ENCODE data around the gene SCEL. TPM values are rescaled to one million over a fixed set of nuclear protein-coding genes. Genes with fewer than 3 reads are reported as not detected.
"Not testable (repeated sequence)": the region's sequence is repeated elsewhere in the genome, so short reads cannot be mapped to it uniquely, and the experiment has no call there.

Gene SCEL
- total RNA-seq, 2 donors from 2014 or later: not detected

DNA sequence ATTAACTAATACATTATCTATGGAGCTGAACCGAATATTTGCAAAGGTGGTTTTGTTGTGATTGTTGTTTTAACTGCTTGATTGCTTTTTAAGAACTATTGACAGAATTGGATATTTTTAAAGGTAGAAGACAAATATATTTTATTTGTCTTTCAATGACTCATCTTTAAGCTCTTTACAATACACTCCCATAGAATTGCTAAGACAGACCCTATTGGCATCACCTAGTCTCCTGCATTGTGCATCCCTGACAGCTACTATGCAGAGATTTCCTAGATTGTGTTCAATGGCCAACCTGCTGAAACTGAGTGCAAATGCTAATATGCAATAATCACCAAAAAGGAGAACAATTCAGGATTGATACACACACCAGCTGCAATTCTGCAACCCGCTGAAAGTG lies 19.7 kb upstream of the SCEL start:
- DNase-seq (ENCODE audit: low spot score in 2 of 2) (no peak), ATAC-seq (peak in 1 of 2 donors; percentile 18)
- H3K27ac Mint-ChIP-seq: no peak overlapping the region

GRCh38 chr13:77516342-77516789 lies 19.1 kb upstream of the SCEL start:
- no peak for DNase-seq (ENCODE audit: low spot score in 2 of 2)
- no peaks in the 10 kb centered on the region for H3K9me3 Mint-ChIP-seq
- H3K27ac Mint-ChIP-seq: no peak overlapping the region
- peak; percentile 85 to 95 for ATAC-seq
- H3K36me3 Mint-ChIP-seq: peaks cover 0 to under 1% of the 10 kb centered on the region in 2 donors

More for the DNA sequence above, 19.7 kb upstream of the SCEL start:
- no peaks in the 10 kb centered on the region for H3K36me3 Mint-ChIP-seq
- no peaks in the 10 kb centered on the region for H3K9me3 Mint-ChIP-seq

- peaks cover 0 to 4% of the 10 kb centered on the region in 2 donors for H3K36me3 Mint-ChIP-seq
- DNase-seq (ENCODE audit: low spot score in 2 of 2) (no peak), ATAC-seq (no peak)
- peaks cover 0 to under 1% of the 10 kb centered on the region in 2 donors for H3K9me3 Mint-ChIP-seq
- H3K27ac Mint-ChIP-seq: no peak overlapping the region
Observed at GRCh38 chr13:77518266-77518665, 17.2 kb upstream of the SCEL start.

DNA sequence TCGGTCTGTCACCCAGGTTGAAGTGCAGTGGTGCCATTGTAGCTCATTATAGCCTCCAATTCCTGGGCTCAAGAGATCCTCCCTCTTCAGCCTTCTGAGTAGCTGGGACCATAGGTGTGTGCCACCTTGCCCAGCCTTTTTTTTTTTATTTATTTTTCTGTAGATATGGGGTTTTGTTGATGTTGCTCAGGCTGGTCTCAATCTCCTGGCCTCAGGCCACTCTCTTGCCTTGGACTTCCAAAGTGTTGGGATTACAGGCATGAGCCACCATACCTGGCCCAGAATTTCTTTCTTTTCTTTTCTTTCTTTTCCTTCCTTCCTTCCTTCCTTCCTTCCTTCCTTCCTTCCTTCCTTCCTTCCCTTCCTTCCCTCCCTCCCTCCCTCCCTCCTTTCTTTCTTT lies 16.1 kb upstream of the SCEL start:
- not testable (repeated sequence) for H3K36me3 Mint-ChIP-seq

GRCh38 chr13:77519808-77520207 lies 15.7 kb upstream of the SCEL start:
- no peak for ATAC-seq
- Mint-ChIP-seq H3K36me3 (peaks cover 0 to 4% of the 10 kb centered on the region in 2 donors), H3K9me3 (peaks cover 0 to 3% of the 10 kb centered on the region in 2 donors), H3K27ac (no peak overlapping the region)
- DNase-seq (ENCODE audit: low spot score in 2 of 2): no peak

More for the DNA sequence above, 16.1 kb upstream of the SCEL start:
- H3K9me3 Mint-ChIP-seq; H3K27ac Mint-ChIP-seq; ATAC-seq; DNase-seq (ENCODE audit: low spot score in 2 of 2): not testable (repeated sequence)

DNA sequence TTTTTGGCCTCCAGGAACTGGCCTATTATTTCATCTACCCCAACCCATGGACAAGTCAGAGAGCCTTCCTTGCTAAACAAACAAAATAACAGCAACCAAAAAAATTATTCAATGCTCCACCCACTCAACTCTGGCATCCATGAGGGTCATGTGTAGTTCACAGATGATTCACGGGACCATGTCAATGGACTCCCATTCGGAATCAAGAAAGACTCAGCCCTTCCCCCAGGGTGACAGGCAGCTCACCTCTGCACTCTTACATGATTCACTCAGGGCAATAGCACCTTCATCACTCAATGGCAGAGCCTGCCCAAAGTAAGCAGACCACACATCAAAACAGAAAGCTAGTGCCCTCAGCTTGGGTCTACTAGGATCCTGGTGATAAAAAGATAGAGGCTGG lies 14.3 kb upstream of the SCEL start:
- no peak for ATAC-seq
- DNase-seq (ENCODE audit: low spot score in 2 of 2): no peak
- Mint-ChIP-seq H3K36me3 (peaks cover 0 to 4% of the 10 kb centered on the region in 2 donors), H3K9me3 (peaks cover 0 to 3% of the 10 kb centered on the region in 2 donors), H3K27ac (no peak overlapping the region)

DNA sequence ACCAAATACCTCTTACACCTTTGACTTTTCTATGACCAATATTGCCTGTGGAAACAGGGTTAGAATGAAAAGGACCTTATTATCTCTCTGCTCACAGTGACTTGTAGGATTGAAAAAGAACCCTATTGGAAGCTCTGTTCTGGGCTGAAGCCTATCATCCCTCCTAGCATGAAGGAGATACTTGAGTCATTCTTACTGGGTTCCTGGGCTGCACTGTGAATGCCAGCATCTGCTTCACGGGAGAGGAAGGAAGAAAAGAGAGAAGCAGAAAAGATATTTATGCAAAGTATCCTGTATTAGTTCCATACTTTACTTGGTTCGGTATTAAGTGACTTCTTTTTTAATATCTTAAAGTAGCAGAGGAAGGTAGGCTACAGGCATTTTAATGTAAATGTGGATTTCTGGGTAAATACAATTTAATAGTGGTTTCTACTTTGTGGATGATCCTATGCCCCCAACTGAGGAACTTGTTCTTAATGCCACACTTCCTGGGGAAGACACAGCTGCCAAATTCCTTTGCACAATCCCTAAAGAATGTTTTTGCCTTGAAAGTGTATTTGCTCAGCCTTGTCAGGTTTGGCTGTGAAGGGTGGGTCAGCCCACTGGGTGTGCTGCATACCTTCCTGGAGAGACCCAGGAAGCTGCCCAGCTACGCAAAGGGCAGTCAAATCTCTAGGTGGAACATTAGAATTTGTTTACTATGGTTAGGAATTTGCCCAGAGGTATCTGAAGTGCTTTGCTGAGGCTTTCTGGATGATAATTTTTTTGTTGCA lies 13.7 kb upstream of the SCEL start:
- Mint-ChIP-seq H3K36me3 (peaks cover 0 to 4% of the 10 kb centered on the region in 2 donors), H3K9me3 (peaks cover 0 to 3% of the 10 kb centered on the region in 2 donors), H3K27ac (no peak overlapping the region)
- no peak for ATAC-seq
- DNase-seq (ENCODE audit: low spot score in 2 of 2): no peak

DNA sequence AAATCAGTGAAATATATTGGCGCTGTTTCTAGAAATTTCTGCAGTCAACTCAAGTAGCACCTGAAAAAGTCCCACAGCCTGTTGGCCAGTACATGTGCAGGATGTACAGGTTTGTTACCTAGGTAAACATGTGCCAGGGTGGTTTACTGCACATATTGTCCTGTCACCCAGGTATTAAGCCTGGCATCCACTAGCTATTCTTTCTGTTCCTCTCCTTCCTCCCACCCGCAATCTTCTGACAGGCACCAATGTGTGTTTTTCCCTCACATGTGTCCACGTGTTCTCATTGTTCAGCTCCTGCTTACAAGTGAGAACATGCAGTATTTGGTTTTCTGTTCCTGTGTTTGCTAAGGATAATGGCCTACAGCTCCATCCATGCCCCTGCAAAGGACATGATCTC lies 13.1 kb upstream of the SCEL start:
- DNase-seq (ENCODE audit: low spot score in 2 of 2): no peak
- no peak overlapping the region for H3K27ac Mint-ChIP-seq
- ATAC-seq: no peak
- H3K9me3 Mint-ChIP-seq: peaks cover 0 to 3% of the 10 kb centered on the region in 2 donors
- peaks cover 0 to 4% of the 10 kb centered on the region in 2 donors for H3K36me3 Mint-ChIP-seq

- DNase-seq (ENCODE audit: low spot score in 2 of 2): no peak
- Mint-ChIP-seq H3K9me3 (peaks cover 0 to 3% of the 10 kb centered on the region in 2 donors), H3K36me3 (peaks cover 0 to 4% of the 10 kb centered on the region in 2 donors), H3K27ac (no peak overlapping the region)
- no peak for ATAC-seq
Observed at GRCh38 chr13:77523386-77523785, 12.1 kb upstream of the SCEL start.

- no peak for DNase-seq (ENCODE audit: low spot score in 2 of 2)
- Mint-ChIP-seq H3K36me3 (peaks cover 0 to 4% of the 10 kb centered on the region in 2 donors), H3K9me3 (peaks cover 0 to 3% of the 10 kb centered on the region in 2 donors), H3K27ac (no peak overlapping the region)
- peak; percentile 44 to 59 for ATAC-seq
Observed at GRCh38 chr13:77523834-77524728, 11.4 kb upstream of the SCEL start.

DNA sequence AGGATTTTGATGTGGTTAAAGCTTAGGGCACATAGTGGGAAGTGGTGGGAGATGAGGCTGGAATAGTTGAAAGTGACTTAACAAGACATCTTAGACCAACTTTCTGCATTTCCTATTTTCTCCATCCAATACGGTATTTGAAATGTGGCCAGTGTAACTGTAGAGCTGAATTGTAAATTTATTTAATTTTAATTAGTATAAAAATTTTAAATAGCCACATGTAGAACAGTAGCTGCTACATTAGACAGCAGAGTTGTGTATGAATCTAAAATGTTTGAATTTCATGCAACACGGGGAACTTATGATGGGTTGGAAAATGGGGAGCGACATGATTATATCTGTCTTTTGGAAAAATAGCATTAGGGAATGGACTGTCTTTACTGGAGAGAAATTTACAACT lies 7.1 kb upstream of the SCEL start:
- no peak for ATAC-seq
- H3K9me3 Mint-ChIP-seq: peaks cover 0 to 2% of the 10 kb centered on the region in 2 donors
- no peaks in the 10 kb centered on the region for H3K36me3 Mint-ChIP-seq
- H3K27ac Mint-ChIP-seq: no peak overlapping the region
- no peak for DNase-seq (ENCODE audit: low spot score in 2 of 2)

DNA sequence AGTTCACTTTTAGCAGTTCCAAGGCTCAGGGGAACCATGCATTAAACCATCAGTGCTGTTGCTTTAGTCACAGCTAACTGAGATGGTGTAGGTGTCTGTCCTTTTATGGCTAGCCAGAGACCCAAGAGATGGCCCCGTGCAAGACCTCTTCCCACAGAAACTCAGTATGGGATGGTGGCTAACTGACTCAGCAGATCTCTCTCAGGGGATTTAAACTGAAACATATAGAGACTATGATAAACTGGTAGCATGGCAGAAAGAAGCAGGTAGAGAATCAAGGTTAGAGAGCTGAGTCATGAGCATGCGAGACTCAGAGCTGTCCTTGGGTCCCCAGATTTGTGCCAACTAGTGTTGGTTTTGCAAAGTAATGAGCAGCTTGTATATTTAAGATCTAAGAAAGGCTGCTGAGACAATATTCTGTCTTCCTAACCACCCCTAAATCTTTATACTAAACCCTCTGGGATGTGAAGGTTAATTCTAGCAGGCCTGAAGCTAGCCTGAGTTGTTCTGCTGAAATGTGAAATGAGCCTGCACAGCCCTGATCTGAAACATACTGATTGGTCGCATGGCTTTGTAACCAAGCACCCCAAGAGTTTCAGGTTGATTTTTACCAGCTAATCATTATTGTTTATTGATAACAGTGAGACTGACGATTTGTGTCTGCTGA lies 6.5 kb upstream of the SCEL start:
- H3K27ac Mint-ChIP-seq: no peak overlapping the region
- no peaks in the 10 kb centered on the region for H3K9me3 Mint-ChIP-seq
- DNase-seq (ENCODE audit: low spot score in 2 of 2) (no peak), ATAC-seq (peak; percentile 20 to 58)
- no peaks in the 10 kb centered on the region for H3K36me3 Mint-ChIP-seq

DNA sequence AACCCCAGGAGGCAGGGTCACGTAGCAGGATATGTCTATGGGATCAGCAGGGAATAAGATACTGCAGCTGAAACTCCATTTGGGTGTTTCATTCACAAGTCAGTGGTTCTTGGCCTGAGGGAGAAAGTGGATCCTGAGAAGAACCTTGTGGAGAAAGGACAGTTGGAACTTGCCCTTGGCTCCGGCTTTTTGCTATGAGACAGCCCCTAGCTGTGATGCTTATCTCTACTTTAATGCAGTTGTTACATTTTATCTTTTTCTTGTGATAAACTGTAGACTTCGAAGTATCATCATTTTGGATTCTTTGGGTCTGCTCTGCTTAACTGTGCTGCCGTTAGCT lies 6.0 kb upstream of the SCEL start:
- no peak overlapping the region for H3K27ac Mint-ChIP-seq
- no peak for ATAC-seq
- no peaks in the 10 kb centered on the region for H3K9me3 Mint-ChIP-seq
- H3K36me3 Mint-ChIP-seq: no peaks in the 10 kb centered on the region
- no peak for DNase-seq (ENCODE audit: low spot score in 2 of 2)

DNA sequence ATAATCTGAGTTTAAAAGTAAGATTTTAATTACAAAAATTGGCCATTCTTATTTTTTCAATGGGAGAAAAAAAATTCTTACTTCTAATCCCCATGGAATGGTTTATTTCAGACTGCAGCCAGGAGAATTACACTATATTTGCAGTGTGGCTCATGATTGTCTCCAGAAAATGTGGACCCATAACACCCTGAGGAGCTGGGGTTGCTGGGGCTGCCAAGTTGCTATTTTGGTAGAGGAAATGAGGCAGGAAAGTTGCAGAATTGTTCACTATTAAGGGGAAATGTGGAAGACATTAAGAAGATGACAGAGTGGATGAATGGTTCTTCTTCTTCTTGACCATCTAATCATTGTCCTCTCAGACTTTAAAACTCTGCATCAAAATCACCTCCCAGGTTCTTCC lies 4.6 kb upstream of the SCEL start:
- no peaks in the 10 kb centered on the region for H3K9me3 Mint-ChIP-seq
- H3K27ac Mint-ChIP-seq: no peak overlapping the region
- ATAC-seq: no peak
- DNase-seq (ENCODE audit: low spot score in 2 of 2): no peak
- H3K36me3 Mint-ChIP-seq: no peaks in the 10 kb centered on the region

DNA sequence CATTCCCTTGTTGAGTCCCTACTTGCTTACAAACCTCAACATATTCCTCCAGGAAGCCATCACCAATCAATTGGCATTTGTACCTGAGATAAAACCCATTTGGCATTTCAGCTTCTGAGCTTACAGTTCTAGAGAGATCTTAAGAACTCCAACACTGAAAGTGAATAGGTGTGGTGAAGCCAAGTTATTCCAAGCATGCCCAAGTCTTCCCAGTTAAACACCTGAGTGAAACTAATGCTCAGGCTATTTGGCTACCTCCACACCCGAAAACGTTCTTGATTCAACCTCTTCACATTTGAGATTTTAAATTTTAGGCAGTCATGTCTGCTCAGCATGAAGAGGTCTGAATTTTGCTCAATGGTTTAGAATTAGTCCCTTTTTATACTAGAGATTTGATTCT lies 2.5 kb upstream of the SCEL start:
- Mint-ChIP-seq H3K27ac (no peak overlapping the region), H3K36me3 (no peaks in the 10 kb centered on the region)
- no peak for DNase-seq (ENCODE audit: low spot score in 2 of 2)

DNA sequence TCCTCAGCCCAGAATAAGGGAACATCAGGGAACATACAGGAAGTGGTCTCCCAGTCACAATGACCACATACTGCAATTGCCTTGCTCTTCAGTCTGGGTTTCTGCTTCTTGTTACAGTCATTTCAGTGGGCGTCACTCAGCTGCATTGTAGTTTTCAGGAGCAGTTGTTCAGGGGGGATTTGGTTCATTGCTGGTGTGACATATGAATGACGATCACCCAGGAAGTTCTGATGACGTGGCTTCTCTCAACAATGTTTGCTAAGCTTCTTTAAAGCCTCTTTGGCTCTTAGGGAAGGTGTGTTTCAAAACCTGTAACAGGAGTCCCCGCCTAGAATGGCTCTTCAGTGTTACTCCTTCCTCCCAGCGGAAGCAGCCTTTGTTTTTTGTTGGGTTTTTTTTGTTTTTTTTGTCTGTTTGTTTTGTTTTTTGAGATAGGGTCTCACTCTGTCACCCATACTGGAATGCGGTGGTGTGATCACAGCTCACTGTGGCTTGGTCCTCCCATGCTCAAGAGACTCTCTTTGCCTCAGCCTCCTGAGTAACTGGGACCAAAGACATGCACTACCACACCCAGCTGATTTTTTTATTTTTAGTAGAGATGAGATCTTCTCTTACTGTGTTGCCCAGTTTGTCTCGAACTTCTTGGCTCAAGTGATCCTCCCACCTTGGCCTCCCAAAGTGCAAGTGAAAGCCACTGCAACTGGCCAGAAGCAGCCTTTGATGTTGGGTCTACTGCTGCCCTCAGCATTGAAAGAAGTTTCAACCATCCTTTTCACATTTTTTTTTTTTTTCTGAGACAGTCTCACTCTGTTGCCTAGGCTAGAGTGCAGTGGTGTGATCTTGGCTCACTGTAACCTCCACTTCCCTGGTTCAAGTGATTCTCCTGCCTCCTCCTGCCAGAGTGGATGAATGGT lies 1.4 kb upstream of the SCEL start:
- no peaks in the 10 kb centered on the region for H3K36me3 Mint-ChIP-seq
- DNase-seq (ENCODE audit: low spot score in 2 of 2): no peak
- H3K27ac Mint-ChIP-seq: no peak overlapping the region
- no peak for ATAC-seq
- no peaks in the 10 kb centered on the region for H3K9me3 Mint-ChIP-seq

More for the DNA sequence above, 2.5 kb upstream of the SCEL start:
- no peak for ATAC-seq
- H3K9me3 Mint-ChIP-seq: no peaks in the 10 kb centered on the region
